Lower leg skin (tissue), 4 donors: ENCODE measurements around the gene BLNK. TPM values are rescaled to one million over a fixed set of nuclear protein-coding genes. Genes with fewer than 3 reads are reported as not detected.

Experiments
- DNase-seq, 2 donors: peaks; one replicate each; pipeline ENCODE4 v3.0.0-alpha.2; 2019; ENCODE audit warnings: low spot score in 2 of 2
- H3K4me3 ChIP-seq: fragments of 200-600 bp; sonication (generic); 2 replicates; pipeline ENCODE4 v1.5.1; 2017; ENCODE audit warnings: mild to moderate bottlenecking, low read depth; ENCODE audit not compliant: poor library complexity, severe bottlenecking
- POLR2A ChIP-seq, 2 donors: fragments of 450-650 bp; IDR thresholded peaks; one replicate each; pipeline ENCODE4 v1.6.1; 2016 to 2017; ENCODE audit warnings: antibody characterized with exemption in 2 of 2, mild to moderate bottlenecking in 1 of 2, moderate library complexity in 1 of 2
- WGBS, 2 donors: methylation state at CpG; one replicate each; pipeline ENCODE4 v1.1.5; 2018; 5-methylcytosine and 5-hydroxymethylcytosine counted together
- intact Hi-C: fragments of 100-400 bp; cut with DNase I; formaldehyde crosslinking; loops from one replicate; pipeline ENCODE4 v1.15.0; 2023; ENCODE audit warnings: low total_unique reads
- total RNA-seq, 4 donors: library from RNA; depleted of rRNA; stranded (reverse); fragments of >200 nt; gene quantifications; one replicate each; pipeline ENCODE4 v1.1.0, GENCODE V29; 2016
- TF ChIP-seq, protein P1 (sequence below), 3 donors: fragments of 450-650 bp; IDR thresholded peaks; one replicate each; pipeline ENCODE4 v1.5.1; 2016; ENCODE audit warnings: antibody characterized with exemption in 3 of 3, mild to moderate bottlenecking in 3 of 3, moderate library complexity in 2 of 3

The BLNK gene
- total RNA-seq, 4 donors from 2014 or later = 2.4 to 13.3 (median 7.7) TPM

DNA sequence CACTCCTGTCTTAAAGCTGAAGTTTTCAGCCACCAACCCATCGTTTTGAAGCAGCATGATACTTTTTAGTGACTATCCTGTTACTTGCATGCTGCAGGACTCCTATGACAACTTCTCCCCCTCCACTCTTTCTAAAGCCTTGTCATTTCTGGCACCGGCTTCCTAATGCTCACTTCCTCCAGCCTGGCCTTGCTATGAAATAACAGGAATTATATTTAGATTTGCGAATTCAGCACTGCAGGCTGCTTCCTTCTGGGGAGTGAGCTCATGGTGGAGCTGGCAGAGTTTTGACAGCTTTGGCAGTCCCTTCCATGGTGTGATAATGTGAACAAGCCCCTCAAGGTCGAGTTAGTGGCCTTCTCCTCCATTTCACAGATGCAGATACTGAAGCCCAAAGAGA, 13.4 kb downstream of the BLNK start:
- intact Hi-C loops = no loop called here
- H3K4me3 ChIP-seq = no peak overlapping the region
- 53 to 63% methylated on average over 4 of the region's 4 CpGs for whole genome bisulfite sequencing, 2 donors
- no peak for DNase-seq
- TF ChIP-seq POLR2A (IDR thresholded peaks at IDR 0.05) = no peak
- TF ChIP-seq, protein P1, sequence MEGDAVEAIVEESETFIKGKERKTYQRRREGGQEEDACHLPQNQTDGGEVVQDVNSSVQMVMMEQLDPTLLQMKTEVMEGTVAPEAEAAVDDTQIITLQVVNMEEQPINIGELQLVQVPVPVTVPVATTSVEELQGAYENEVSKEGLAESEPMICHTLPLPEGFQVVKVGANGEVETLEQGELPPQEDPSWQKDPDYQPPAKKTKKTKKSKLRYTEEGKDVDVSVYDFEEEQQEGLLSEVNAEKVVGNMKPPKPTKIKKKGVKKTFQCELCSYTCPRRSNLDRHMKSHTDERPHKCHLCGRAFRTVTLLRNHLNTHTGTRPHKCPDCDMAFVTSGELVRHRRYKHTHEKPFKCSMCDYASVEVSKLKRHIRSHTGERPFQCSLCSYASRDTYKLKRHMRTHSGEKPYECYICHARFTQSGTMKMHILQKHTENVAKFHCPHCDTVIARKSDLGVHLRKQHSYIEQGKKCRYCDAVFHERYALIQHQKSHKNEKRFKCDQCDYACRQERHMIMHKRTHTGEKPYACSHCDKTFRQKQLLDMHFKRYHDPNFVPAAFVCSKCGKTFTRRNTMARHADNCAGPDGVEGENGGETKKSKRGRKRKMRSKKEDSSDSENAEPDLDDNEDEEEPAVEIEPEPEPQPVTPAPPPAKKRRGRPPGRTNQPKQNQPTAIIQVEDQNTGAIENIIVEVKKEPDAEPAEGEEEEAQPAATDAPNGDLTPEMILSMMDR (IDR thresholded peaks at IDR 0.05) = no peak

DNA sequence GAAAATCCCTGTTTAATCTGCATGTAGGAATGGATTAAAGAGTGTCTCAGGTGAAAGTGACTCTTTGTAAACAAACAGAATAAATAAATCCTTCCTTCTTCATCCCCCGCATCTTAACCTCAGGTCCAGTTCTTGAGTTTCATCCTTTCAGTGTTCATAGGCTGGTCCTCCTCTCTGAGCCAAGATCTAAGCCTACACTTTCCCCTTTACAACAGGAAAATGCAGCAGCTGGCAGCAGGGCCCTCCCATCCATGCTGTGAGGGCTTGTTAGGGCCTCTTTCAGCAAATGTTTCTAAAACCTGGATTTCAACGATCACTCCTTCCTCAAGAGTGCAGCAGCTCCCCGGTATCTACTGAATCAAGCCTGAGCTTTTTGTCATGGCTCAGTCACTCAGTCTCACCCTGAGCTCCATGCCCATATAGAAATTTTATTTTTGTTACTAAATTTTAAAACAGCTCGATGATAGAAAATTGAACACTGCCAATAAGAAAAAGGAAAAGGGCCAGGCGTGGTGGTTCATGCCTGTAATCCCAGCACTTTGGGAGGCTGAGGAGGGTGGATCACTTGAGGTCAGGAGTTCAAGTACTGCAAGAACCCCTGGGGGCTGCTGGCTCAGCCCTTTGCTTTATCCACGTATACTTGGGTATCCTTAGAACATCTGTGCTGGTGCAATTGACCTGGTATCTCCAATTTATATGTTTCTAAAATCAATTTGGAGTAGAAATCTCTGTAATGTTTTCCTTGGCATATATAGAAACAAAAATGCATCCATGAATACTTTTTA, 15.6 kb downstream of the BLNK start:
- DNase-seq = no peak
- intact Hi-C loops = no loop called here
- no peak for TF ChIP-seq POLR2A (IDR thresholded peaks at IDR 0.05)
- TF ChIP-seq, protein P1 (IDR thresholded peaks at IDR 0.05) = no peak
- H3K4me3 ChIP-seq = no peak overlapping the region
- 45 to 71% methylated on average over 6 of the region's 6 CpGs for whole genome bisulfite sequencing, 2 donors

DNA sequence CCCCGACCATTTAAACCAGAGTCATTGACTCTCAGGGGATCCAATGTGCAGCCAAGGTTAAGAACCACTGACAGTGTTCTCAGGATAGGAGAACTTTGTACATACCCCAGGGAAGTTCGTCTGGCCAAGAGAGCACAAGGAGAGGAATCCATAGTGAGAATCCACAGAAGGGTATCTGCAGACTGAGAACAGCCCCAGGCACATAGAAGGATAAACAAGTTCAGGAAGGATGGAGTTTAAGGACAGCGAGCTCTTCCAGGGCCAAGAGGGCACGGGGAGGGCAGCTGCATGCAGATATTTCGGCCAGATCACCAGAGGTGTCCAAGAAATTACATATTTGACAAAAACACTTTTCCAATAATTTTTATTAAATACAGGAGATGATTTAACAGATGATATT, 16.4 kb downstream of the BLNK start:
- DNase-seq = peak in 1 of 2 donors; percentile 26
- intact Hi-C loops = no loop called here
- WGBS, 2 donors = 89% methylated on average over 5 of the region's 5 CpGs
- no peak overlapping the region for H3K4me3 ChIP-seq
- TF ChIP-seq, protein P1 (IDR thresholded peaks at IDR 0.05) = no peak
- no peak for TF ChIP-seq POLR2A (IDR thresholded peaks at IDR 0.05)

DNA sequence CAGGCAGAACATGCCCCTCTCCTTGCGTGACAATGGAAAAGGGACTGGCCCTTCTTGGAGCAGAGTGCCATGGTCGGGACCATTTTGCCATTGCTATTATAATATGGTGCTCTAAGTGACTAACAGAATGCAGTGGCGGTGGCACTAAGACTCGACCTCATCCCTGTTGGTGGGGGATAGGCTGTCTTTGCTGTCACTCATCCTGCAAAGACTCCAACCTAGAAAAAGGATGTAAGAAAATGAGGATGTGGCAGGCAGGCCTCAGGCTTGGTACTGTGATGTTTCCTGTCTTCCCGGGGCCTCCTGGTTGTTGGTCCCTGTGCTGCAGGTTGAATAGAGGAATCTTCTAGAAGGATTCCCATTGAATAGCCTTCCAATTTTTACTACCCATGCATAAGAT, 18.6 kb downstream of the BLNK start:
- no peak overlapping the region for H3K4me3 ChIP-seq
- 80 to 85% methylated on average over 5 of the region's 5 CpGs for WGBS, 2 donors
- peak in 1 of 2 donors; percentile 20 for DNase-seq
- TF ChIP-seq POLR2A (IDR thresholded peaks at IDR 0.05) = no peak
- TF ChIP-seq, protein P1 (IDR thresholded peaks at IDR 0.05) = no peak
- intact Hi-C loops = no loop called here

DNA sequence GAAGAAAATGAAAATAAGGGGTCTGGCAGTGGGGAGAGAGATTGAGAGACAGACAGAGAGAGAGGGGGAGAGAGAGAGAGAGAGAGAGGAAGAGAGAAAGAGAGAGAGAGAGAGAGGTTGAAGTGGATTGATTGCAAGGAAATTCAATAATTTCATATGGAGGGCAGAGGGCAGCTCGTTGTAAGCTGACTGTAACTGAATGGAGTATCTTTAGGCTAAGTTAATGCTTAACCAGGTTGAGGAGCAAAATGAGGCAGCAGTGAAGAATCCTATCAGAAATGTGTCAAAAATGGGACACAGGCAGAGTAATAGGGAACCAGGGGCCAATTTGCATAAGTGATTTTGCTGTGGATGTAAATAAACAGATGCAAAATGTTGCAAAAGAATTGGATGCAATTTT, 21.0 kb downstream of the BLNK start:
- intact Hi-C loops = no loop called here
- WGBS, 2 donors = 68 to 71% methylated on average over 1 of the region's 1 CpG
- H3K4me3 ChIP-seq = no peak overlapping the region
- no peak for DNase-seq
- TF ChIP-seq, protein P1 (IDR thresholded peaks at IDR 0.05) = no peak
- TF ChIP-seq POLR2A (IDR thresholded peaks at IDR 0.05) = no peak

DNA sequence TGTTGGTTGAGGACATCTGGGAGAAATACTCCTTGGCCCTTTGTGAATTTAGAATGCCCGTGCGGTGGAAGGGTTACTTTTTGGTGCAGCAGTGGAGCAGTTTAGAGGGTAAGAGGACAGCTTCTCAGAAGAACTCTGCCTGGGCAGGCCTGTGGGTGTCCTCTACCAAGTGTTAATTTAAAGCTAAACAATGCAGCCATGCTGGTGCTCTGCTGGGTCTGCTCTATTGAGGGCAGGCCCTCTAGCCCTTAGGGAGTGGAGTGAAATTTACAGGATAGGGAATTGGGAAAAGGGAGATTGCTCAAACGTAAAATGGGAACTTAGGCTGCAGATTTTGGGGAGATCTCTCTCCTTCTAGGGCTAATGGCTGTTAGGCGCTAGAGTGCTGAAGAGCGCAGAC, 22.1 kb downstream of the BLNK start:
- no peak overlapping the region for H3K4me3 ChIP-seq
- intact Hi-C loops = no loop called here
- no peak for TF ChIP-seq POLR2A (IDR thresholded peaks at IDR 0.05)
- TF ChIP-seq, protein P1 (IDR thresholded peaks at IDR 0.05) = no peak
- WGBS, 2 donors = 87 to 89% methylated on average over 5 of the region's 5 CpGs
- DNase-seq = no peak
